SK-MEL-5 (cell line): ENCODE measurements around the gene C20orf204. TPM values are rescaled to one million over a fixed set of nuclear protein-coding genes. Genes with fewer than 3 reads are reported as not detected.
"Not testable (repeated sequence)": the region's sequence is repeated elsewhere in the genome, so short reads cannot be mapped to it uniquely, and the experiment has no call there.

Source experiments
- DNase-seq: peaks from one replicate; pipeline ENCODE4 v3.0.0-alpha.2; 2016; ENCODE audit warnings: low read depth, low spot score
- in situ Hi-C: cut with HindIII; loops from 2 replicates; pipeline ENCODE4 v1.10.0; 2016; ENCODE audit warnings: low sequenced_read_pairs, high pct_unique_total_duplicates, low pct_unique_long_range_greater_than_20kb
- polyA plus RNA-seq, 2 experiments: library from polyadenylated mRNA; depleted of rRNA; stranded (reverse); fragments of >200 nt; gene quantifications; 2 replicates each; pipeline ENCODE4 v1.2.3, GENCODE V29; 2015
- total RNA-seq: library from RNA; depleted of rRNA; stranded (reverse); fragments of >200 nt; shearing (Covaris generic); gene quantifications from 2 replicates; pipeline ENCODE4 v1.2.3, GENCODE V29; 2014; rRNA removed

Gene C20orf204, protein sequence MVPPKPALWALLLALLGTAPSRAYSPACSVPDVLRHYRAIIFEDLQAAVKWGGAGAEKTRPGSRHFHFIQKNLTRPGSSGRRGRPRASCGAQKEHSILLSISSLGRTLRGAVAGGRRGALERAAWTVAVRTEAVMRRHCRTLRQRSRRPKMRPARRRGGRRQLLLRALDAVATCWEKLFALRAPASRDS
- total RNA-seq, result 0.37 and 0.59 TPM in 2 replicates
- 0.34 and 0.43 TPM in 2 replicates for polyA plus RNA-seq (2015; cell fraction: cytosol; rRNA removed)
- polyA plus RNA-seq (2015; cell fraction: nucleus; rRNA removed), result 12.1 and 14.3 TPM in 2 replicates

DNA sequence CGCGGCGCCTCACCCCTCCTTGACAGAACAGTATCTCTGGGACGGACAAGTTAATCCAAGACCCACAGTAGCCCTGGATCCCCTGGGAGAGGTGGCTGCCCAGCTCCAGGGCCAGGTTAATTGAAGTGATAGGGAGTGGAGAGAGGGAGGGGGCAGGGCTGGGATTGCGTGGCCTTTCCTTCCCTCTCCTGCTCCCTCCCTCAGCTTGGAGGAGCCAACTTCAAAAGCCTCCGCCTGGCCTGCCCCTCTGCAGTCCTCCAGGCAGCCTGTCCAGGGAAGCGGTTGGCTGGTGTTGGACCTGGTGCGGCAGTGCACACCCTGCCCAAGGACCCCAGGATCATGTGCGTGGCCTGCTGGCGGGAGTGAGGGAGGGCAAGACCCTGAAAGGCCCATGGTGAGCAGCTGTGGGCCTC lies at the start of gene C20orf204:
TSS of gene C20orf204 (plus strand) at position 250 of the 413 bp plus-strand sequence. CDS start at position 392, 142 bp downstream.
- in situ Hi-C loops, result no loop called here
- DNase-seq, result no peak

DNA sequence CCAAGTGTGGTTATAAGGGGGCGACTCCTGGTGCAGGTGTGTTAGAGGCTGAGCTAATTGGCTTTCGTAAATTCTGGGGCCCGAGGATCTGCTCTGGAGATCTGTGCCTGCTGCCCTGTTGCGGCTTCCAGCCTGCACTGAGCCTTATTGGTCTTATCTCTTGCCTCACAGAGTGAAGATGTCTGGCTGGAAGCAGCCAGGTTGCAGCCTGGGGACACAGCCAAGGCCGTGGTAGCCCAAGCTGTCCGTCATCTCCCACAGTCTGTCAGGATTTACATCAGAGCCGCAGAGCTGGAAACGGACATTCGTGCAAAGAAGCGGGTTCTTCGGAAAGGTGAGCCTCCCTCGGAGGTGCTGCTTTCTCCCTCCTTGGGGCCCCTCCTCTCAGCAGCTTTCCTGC lies 35.1 kb upstream of the C20orf204 start:
- no peak for DNase-seq
- in situ Hi-C loops, result no loop called here

DNA sequence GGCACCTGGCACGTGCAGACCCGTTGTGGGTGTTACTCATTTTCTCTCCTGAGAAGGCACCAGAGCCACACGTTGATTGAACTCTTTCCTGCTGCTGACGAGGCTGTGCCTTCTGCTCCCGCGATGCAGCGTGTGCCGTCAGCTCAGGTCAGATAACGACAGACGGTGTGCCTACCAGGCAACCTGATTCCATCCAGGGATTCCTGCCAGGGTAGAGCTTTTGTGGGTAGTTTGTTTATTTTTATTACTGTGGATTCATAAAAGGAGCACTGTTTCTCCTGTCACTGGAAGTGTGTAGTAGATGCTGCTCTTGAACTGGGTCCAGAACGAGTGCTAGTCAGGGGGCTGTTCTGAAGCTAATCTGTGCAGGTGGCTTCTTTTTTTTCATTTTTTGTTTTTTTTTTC lies 34.4 kb upstream of the C20orf204 start:
- in situ Hi-C loops, result no loop called here
- no peak for DNase-seq

DNA sequence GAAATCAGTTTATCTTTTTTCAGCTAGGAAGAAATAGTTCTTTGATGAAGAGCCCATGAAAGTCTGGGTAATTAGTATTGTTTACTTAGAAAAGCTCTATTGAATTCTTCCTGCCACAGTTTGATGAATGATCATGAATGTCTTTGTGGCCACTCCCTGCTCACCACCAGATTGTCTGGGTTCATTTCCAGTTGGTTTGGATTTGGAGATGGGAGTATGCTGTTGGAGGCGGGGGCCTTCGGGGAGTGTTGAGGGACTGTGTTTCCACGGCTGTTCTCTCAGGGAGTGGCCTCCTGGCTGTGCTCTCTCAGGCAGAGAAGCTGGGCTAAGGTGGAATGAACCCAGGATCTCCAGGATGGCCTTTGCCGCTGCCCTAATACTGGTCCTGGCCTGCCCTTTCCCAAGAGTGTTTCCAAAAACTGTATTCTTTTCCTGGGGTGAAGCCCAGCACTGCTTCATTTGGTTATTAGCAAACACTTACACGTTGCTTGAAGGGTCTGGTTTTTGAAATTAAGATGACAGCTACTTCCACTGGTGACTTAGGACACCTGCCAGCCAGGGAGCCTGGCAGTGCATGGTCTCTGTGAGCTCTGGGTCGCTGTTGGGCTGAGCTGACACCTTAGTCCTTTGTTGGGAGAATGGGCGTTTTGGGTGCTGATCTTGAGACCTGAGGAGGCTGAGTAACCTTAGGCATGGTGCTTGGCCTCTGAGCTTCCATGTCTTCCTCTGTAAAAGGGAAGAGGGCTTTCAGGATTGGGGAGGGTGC lies 31.8 kb upstream of the C20orf204 start:
- in situ Hi-C loops, result no loop called here
- DNase-seq, result no peak

DNA sequence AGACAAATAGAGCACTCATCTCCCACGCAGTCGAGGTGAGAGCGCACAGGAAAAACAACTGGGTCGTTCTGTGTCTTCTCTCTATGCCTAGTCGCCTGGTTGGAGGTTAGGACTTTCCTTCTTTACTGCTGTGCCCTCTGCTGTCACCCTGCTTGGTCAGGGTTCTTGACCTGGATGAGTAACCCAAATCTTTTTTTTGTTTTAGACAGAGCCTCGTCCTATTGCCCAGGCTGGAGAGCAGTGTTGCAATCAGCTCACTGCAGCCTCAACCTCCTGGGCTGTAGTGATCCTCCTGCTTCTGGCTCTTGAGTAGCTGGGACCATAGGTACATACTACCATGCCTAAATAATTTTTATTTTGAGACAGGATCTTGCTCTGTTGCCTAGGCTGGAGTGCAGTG lies 30.6 kb upstream of the C20orf204 start:
- in situ Hi-C loops, result no loop called here
- DNase-seq, result no peak

DNA sequence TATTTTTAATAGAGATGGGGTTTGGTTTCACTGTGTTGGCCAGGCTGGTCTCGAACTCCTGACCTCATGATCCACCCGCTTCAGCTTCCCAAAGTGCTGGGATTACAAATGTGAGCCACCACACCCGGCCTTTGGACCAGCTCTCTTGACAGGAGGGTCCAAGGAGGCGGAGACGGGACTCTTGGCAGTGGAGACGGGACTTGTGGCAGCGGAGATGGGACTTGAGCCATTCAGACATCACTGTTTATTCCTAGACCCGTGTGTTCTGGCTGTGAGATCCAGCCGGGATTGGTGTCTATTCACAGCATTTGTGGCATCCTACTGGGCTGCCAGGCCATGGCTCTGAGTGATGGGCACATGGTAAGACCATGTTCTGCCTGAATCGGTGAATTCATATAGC lies 29.5 kb upstream of the C20orf204 start:
- in situ Hi-C loops, result no loop called here
- DNase-seq, result no peak

DNA sequence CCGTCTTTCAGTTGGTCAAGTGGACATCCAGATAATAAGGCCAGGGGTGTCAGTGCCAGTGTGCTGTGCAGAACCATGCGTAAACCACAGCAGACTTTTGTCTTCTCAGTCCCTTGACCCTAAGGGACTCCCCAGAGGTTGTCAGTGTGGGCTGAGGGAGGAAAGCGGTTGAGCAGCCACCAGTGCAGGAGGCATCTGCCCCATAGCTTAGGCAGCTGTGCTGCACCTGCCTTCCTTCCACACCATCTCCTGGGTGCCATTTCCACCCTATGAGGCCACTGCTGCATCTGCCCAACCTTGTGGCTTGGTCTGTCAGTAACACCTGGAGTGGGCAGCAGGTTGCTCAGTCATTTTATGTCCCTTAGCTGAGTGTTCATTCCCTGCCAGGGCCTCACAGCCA lies 29.1 kb upstream of the C20orf204 start:
- in situ Hi-C loops, result no loop called here
- DNase-seq, result no peak

DNA sequence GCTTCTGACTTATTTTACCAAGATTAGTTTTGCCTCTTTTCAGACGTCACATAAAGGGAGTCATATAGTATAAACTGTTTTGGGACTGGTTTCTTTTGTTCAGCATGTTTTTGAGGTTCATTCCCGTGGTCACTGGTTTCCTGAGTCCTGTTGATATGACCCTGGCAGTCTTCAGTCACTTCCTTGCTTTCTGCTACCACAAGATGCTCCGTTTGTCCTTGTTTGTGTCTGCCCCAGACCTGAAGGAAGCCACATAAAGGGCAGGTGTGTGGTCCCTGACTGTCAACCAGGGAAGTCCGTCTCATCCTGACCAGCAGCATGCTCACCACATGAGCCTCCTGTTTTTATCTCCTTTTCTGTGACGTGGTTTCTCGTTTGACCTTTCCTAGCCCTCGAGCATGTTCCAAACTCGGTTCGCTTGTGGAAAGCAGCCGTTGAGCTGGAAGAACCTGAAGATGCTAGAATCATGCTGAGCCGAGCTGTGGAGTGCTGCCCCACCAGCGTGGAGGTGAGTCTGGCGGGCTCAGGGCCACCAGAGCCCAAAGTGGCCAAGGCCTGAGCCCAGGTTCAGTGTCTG lies 26.1 kb upstream of the C20orf204 start:
- in situ Hi-C loops, result no loop called here
- no peak for DNase-seq

DNA sequence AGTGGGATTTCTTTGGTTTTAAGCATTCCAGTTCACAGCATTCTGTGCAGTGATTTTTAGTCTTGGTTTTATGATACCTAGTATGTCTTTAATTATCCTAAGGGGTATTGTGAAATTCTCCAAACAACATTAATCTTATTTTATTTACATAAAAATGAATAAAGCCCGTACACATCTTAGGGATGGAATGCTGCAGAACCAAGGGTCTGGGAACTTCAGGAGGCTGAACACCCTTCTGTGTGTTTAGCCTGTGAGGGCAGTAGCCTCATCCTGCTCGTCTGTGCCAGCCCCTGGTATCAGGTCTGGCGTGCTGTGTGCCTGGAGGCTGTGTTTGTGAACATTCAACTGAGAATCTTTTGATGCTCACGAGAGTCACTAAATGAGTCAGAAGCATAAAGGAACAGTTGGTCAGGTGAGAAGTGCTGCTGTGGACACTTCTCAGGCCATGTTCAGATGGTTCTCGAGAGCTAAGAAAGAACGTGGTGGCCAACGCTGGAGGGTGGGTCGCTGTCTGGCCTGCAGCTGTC lies 25.2 kb upstream of the C20orf204 start:
- in situ Hi-C loops, result no loop called here
- DNase-seq, result no peak

DNA sequence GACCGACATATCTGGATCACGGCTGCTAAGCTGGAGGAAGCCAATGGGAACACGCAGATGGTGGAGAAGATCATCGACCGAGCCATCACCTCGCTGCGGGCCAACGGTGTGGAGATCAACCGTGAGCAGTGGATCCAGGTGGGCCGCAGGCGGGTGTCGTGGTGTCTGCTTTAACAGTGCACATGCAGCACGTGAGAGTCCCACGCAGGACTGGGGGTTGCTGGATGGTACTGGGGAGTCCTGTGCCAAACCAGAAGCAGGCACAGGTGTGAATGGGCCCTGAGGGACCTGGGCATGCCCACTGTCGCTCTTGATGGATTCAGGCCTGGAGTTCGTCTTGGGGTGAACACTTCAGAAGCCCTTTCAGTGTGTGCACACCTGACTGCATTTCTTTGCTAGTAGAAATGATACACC lies 24.6 kb upstream of the C20orf204 start:
- no peak for DNase-seq
- in situ Hi-C loops, result no loop called here

DNA sequence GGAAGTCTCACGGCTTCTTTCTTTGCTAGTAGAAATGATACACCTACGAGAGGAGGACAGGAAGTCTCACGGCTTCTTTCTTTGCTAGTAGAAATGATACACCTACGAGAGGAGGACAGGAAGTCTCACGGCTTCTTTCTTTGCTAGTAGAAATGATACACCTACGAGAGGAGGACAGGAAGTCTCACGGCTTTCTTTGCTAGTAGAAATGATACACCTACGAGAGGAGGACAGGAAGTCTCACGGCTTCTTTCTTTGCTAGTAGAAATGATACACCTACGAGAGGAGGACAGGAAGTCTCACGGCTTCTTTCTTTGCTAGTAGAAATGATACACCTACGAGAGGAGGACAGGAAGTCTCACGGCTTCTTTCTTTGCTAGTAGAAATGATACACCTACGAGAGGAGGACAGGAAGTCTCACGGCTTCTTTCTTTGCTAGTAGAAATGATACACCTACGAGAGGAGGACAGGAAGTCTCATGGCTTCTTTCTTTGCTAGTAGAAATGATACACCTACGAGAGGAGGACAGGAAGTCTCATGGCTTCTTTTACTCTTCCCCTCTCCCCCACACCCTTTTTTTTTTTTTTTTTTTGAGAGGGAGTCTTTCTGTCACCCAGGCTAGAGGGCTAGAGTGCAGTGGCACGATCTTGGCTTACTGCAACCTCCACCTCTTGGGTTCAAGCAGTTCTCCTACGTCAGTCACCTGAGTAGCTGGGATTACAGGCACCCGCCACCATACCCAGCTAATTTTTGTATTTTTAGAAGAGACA lies 23.4 kb upstream of the C20orf204 start:
- in situ Hi-C loops, DNase-seq: not testable (repeated sequence)

DNA sequence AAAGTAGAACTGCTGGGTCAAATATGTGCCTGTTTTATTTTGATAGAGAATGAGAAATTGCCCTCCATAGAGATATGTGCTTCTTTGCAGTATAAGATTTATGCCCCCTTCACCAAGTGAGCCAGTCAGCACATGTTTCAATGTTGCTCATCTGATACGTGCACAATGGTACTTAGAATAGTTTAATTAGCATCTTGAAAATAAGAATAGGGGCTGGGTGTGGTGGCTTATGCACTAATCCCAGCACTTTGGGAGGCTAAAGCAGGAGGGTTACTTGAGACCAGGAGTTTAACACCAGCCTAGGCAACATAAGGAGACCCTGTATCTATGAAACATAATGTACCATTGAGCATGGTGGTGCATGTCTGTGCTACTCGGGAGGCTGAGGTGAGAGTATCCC lies 20.3 kb upstream of the C20orf204 start:
- in situ Hi-C loops, result no loop called here
- DNase-seq, result no peak

DNA sequence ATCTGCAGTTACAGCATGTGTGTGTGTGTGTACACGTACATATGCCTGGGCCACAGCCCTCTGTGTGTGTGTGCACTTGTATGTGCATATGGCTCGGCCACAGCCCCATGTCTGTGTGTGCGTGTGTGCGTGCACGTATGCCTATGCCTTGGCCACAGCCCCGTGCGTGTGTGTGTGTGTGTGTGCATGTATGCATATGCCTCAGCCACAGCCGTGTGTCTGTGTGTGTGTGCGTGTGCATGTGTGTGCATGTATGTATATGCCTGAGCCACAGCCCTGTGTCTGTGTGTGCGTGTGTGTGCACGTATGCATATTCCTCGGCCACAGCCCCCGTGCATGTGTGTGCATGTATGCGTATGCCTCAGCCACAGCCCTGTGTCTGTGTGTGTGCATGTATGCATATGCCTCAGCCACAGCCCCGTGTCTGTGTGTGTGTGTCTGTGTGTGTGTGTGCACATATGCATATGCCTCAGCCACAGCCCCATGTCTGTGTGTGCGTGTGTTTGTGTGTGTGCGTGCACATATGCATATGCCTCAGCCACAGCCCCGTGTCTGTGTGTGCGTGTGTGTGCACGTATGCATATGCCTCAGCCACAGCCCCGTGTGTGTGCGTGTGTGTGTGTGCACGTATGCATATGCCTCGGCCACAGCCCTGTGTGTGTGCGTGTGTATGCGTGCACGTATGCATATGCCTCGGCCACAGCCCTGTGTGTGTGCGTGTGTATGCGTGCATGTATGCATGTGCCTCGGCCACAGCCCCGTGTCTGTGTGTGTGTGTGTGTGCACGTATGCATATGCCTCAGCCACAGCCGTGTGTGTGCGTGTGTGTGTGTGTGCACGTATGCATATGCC lies 14.6 kb upstream of the C20orf204 start:
- in situ Hi-C loops, result no loop called here

DNA sequence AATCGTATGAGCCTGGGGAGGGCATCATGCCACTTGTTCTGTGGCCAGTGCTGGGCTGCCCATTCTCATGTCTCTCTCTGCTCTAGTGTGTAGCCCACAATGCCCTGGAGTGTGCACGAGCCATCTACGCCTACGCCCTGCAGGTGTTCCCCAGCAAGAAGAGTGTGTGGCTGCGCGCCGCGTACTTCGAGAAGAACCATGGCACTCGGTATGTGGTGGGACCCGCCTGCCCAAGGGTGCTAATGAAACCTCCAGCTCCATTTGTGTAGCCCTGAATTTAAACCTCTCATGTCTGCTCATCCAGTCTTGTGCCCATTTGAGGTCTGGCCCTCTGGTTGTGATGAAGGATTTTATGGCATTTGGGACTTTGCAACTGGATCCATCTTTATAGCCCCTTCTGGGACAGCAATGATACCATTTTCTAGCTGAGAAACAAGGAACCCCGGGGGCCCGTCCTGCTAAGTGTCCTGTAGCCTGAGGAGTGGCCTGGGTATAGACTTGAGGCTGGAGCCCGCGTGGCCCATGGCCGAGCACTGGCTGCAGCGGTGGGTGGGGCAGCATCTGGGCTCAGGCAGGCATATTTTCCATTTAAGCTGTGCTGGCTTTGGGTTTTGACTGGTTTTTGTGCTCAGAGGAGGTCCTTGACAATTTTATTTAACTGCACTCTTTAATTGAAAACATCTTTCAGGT lies 13.2 kb upstream of the C20orf204 start:
- in situ Hi-C loops, result no loop called here

More for the DNA sequence above, 14.6 kb upstream of the C20orf204 start:
- DNase-seq, result no peak

DNA sequence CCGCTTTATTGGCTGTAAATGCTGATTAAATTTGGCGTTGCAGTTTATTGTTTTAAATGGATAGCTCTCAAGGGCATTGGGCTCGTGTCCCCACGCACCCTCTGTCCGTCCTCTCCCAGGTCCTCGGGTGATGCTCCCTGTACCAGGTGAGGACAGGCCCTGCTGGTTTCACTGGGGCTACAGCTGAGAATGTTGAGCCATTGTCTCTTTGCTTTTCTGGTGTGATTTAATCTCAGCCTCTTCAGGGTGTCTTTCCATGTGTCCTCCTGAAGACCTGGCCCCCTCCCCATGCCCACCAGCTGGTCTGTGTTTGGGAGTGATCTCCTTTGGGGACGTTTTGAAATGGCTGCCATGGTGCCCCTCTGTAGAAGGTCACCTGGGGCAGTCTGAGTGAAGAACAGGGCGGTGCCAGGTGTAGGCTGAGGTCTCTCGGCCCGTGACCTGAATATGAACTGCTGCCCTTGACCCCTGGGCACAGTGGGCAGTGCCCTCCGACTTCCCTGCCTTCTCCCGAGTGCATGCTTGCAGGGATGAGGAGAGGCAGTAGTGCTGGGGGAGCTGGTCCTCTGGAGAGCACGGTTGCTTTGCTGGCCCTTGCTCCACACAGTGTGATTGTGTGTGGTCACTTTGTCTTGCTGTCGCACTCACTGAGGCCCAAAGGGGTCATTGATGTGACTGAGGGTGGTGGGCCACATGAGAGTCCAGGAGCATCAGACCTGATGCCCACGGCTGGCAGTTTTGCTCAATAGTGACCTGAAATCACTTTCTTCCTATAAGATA lies 12.4 kb upstream of the C20orf204 start:
- no peak for DNase-seq
- in situ Hi-C loops, result no loop called here

More for the DNA sequence above, 13.2 kb upstream of the C20orf204 start:
- no peak for DNase-seq
